Measurements from ENCODE around the gene TNRC6A. TPM values are rescaled to one million over a fixed set of nuclear protein-coding genes. Genes with fewer than 3 reads are reported as not detected.

Gene TNRC6A
- total RNA-seq (2014; rRNA removed; shearing (Covaris generic)) (62.1 and 93.1 TPM in 2 replicates), polyA plus RNA-seq (2016; fragmentation: Nextera tagmentation; extraction: Ambion mirVana) (124 and 126 TPM in 2 replicates)
- long read RNA-seq, partial matches to known transcripts, result 2 of 4 reads
- long read RNA-seq, other reads (novel, unspliced or antisense), result 2 of 4 reads

DNA sequence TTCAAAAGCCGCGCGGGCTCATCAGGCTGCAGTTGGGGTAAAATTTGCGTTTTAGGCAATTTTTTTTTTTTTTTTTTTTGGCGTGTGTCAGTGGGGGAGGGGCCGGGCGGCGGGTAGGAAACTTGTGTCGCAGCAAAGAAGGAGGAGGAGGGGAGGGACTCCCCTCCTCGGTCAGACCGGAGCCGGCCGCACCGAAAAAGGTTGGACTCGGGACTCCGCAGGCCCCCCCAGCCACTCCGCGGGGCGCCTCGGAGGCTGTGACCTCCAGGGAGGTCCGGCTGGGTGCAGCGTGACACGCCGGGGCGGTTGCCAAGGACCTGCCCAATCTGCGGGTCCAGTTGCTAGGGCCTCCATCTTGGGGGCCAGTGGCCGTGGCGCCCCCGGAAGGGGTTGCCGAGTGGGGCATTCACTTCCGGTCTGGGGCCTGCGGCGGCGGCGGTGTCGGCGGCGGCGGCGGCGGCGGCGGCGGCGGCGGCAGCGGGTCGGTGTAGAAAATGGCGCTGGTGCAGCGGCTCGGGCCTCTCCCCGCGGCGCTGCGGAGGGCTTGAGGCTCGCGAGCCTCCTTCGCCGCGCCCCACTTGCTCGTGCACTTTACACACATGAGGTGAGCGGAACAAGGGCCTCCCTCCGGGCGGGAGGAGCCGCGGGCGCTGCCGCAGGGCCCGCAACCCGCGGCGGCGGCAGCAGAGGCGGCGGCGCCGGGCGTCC lies at the start of gene TNRC6A:
TSS of gene TNRC6A (plus strand) at position 409 of the 708 bp plus-strand sequence. CDS start at position 600, 191 bp downstream.
- H3K27ac Mint-ChIP-seq, result peak within 1 kb of the TSS; percentile 97
- no peaks in the 10 kb centered on the region for H3K9me3 Mint-ChIP-seq
- DNase-seq (ENCODE audit: low spot score), result peak; percentile 92
- H3K36me3 ChIP-seq (ENCODE audit: insufficient read depth), result peaks cover 15% of the 10 kb centered on the region; the same call in 1 of the 2 replicates
- H3F3A ChIP-seq (replicated peaks; ENCODE audit: low read depth), result no peaks in the 10 kb centered on the region
- H3K79me2 ChIP-seq (replicated peaks; ENCODE audit: insufficient read depth), result peaks cover 46% of the 10 kb centered on the region
- peak; percentile 93 for ATAC-seq
- H3K9me2 ChIP-seq (ENCODE audit: insufficient read depth), result no peaks in the 10 kb centered on the region
- H3K4me3 Mint-ChIP-seq, result peak within 1 kb of the TSS; percentile 97
- H3K27ac ChIP-seq (ENCODE audit: low read depth), result peak within 1 kb of the TSS; percentile 95
- peak within 1 kb of the TSS; percentile 89 for H3K4me2 ChIP-seq
- H2AFZ ChIP-seq, result peak within 1 kb of the TSS; percentile 44
- peaks cover 33% of the 10 kb centered on the region for H3K4me1 ChIP-seq (ENCODE audit: insufficient read depth)
- no peaks in the 10 kb centered on the region for H3K27me3 ChIP-seq (ENCODE audit: insufficient read depth)
- peak within 1 kb of the TSS; percentile 91 for H3K4me3 ChIP-seq
- peak; percentile 59 for TF ChIP-seq POLR2AphosphoS5 (IDR thresholded peaks at IDR 0.05; ENCODE audit: low read depth)
- TF ChIP-seq, protein P1, sequence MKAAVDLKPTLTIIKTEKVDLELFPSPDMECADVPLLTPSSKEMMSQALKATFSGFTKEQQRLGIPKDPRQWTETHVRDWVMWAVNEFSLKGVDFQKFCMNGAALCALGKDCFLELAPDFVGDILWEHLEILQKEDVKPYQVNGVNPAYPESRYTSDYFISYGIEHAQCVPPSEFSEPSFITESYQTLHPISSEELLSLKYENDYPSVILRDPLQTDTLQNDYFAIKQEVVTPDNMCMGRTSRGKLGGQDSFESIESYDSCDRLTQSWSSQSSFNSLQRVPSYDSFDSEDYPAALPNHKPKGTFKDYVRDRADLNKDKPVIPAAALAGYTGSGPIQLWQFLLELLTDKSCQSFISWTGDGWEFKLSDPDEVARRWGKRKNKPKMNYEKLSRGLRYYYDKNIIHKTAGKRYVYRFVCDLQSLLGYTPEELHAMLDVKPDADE (IDR thresholded peaks at IDR 0.05), result peak; percentile 69
- TF ChIP-seq, protein P2, sequence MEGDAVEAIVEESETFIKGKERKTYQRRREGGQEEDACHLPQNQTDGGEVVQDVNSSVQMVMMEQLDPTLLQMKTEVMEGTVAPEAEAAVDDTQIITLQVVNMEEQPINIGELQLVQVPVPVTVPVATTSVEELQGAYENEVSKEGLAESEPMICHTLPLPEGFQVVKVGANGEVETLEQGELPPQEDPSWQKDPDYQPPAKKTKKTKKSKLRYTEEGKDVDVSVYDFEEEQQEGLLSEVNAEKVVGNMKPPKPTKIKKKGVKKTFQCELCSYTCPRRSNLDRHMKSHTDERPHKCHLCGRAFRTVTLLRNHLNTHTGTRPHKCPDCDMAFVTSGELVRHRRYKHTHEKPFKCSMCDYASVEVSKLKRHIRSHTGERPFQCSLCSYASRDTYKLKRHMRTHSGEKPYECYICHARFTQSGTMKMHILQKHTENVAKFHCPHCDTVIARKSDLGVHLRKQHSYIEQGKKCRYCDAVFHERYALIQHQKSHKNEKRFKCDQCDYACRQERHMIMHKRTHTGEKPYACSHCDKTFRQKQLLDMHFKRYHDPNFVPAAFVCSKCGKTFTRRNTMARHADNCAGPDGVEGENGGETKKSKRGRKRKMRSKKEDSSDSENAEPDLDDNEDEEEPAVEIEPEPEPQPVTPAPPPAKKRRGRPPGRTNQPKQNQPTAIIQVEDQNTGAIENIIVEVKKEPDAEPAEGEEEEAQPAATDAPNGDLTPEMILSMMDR (conservative IDR thresholded peaks at IDR 0.05; ENCODE audit: low read depth in 2 of 2), result no peak
- peaks cover 41% of the 10 kb centered on the region for H3K36me3 Mint-ChIP-seq (ENCODE audit: low read depth)
- peaks cover 40% of the 10 kb centered on the region for H3K4me1 Mint-ChIP-seq
- H4K20me1 ChIP-seq (replicated peaks; ENCODE audit: insufficient read depth), result peaks cover 22% of the 10 kb centered on the region
- peaks cover 3% of the 10 kb centered on the region for H3K27me3 Mint-ChIP-seq (ENCODE audit: insufficient read depth, low read depth, poor library complexity)

DNA sequence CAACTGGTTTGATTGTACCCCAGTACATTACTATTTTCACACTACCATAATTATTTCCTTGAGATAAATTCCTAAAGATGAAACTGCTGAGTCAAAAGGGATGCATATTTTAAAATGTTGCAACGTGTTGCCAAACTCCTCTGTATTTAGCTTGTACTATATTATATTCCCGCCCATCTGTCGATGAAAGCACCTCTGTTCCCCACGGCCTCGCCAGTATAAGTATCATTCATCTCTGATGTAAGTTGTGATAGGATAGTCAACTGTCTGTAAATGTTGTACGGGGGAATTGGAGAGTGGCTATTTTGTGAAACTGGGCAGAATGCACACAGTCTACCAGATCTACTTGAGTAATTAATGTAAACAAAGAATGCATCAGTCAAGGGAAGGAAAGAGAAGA lies 47.7 kb upstream of the TNRC6A start:
- peaks cover 23% of the 10 kb centered on the region for H3K4me1 Mint-ChIP-seq
- H2AFZ ChIP-seq, result no peak overlapping the region

More for the DNA sequence above, 47.7 kb upstream of the TNRC6A start:
- TF ChIP-seq ZNF331 (CRISPR knock-in tag; IDR thresholded peaks at IDR 0.05; ENCODE audit: low read depth), result no peak
- TF ChIP-seq, protein P2 (conservative IDR thresholded peaks at IDR 0.05; ENCODE audit: low read depth in 2 of 2), result no peak
- no peak for TF ChIP-seq ZNF114 (CRISPR knock-in tag; IDR thresholded peaks at IDR 0.05)
- Histone ChIP-seq H3K79me2 (replicated peaks; ENCODE audit: insufficient read depth) (no peaks in the 10 kb centered on the region), H4K20me1 (replicated peaks; ENCODE audit: insufficient read depth) (no peaks in the 10 kb centered on the region), H3K4me3 (no peak overlapping the region), H3K4me2 (no peak overlapping the region), H3K4me1 (ENCODE audit: insufficient read depth) (peaks cover 14% of the 10 kb centered on the region), H3K36me3 (ENCODE audit: insufficient read depth) (no peaks in the 10 kb centered on the region), H3K9me2 (ENCODE audit: insufficient read depth) (no peaks in the 10 kb centered on the region), H3K27ac (ENCODE audit: low read depth) (no peak overlapping the region), H3F3A (replicated peaks; ENCODE audit: low read depth) (0 out of 2 replicates have a peak, but pooled peaks cover 6% of the 10 kb centered on the region), H3K27me3 (ENCODE audit: insufficient read depth) (no peaks in the 10 kb centered on the region)
- no peak overlapping the region for H3K27ac Mint-ChIP-seq
- no peaks in the 10 kb centered on the region for H3K9me3 Mint-ChIP-seq
- H3K36me3 Mint-ChIP-seq (ENCODE audit: low read depth), result no peaks in the 10 kb centered on the region
- no peaks in the 10 kb centered on the region for H3K27me3 Mint-ChIP-seq (ENCODE audit: insufficient read depth, low read depth, poor library complexity)
- no peak for DNase-seq (ENCODE audit: low spot score)
- no peak overlapping the region for H3K4me3 Mint-ChIP-seq
- ATAC-seq, result no peak
